8988T (cell line): ENCODE measurements around the gene TRIML1.

Experiments
- DNase-seq: peaks from one replicate; pipeline ENCODE4 v3.0.0; 2011

The TRIML1 gene, protein sequence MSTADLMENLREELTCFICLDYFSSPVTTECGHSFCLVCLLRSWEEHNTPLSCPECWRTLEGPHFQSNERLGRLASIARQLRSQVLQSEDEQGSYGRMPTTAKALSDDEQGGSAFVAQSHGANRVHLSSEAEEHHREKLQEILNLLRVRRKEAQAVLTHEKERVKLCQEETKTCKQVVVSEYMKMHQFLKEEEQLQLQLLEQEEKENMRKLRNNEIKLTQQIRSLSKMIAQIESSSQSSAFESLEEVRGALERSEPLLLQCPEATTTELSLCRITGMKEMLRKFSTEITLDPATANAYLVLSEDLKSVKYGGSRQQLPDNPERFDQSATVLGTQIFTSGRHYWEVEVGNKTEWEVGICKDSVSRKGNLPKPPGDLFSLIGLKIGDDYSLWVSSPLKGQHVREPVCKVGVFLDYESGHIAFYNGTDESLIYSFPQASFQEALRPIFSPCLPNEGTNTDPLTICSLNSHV

DNA sequence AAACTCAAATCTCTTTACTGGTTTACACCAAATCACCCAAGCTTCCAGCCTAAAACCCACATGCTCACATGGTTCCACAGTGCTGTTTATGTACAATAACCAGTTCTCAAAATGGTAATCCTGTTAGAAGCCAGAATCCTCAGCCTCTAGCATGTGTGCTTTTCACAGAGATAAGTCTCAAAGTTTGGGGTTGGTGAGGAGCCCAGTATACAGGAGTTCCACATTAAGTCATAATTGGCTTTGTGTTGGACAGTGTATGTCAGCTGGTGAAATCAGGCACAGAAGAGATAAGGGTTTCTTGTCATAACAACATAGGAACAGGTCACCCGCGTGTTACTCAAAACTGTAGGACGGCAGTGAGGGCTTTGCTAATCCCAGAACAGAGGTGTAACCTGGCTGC lies at the start of gene TRIML1:
Gene TRIML1, plus strand, starts transcription at position 301 of the 400 bp plus-strand sequence. CDS start 118 bp downstream, outside the sequence.
- DNase-seq: no peak

GRCh38 chr4:188092824-188093223 lies 46.4 kb upstream of the TRIML1 start:
- DNase-seq: no peak

DNA sequence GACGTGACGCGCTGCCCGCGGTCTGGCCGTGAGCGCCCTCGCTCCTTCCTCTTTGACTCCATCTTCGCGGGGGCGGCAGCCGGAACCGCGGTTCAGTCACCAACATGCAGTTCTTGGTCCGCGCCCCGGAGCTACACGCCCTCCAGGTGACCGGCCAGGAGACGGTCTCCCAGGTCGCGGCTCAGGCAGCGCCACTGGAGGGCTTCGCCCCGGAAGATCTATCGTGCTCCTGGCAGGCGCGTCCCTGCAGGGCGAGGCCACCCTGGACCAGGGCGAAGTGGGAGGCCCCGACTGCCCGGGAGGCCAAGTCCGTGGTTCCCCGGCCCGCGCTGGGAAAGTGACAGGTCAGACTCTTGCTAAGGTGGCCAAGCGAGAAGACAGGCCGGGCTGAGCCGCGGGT lies 32.8 kb upstream of the TRIML1 start:
- no peak for DNase-seq

- peak; percentile 35 for DNase-seq
Observed at GRCh38 chr4:188107931-188108843, 31.1 kb upstream of the TRIML1 start.

GRCh38 chr4:188109157-188109755 lies 30.0 kb upstream of the TRIML1 start, which contains the start of gene TRIML2:
TSS of gene TRIML2 (minus strand) at chr4:188109603. CDS start at chr4:188105368, 4,235 bp downstream.
- no peak for DNase-seq

DNA sequence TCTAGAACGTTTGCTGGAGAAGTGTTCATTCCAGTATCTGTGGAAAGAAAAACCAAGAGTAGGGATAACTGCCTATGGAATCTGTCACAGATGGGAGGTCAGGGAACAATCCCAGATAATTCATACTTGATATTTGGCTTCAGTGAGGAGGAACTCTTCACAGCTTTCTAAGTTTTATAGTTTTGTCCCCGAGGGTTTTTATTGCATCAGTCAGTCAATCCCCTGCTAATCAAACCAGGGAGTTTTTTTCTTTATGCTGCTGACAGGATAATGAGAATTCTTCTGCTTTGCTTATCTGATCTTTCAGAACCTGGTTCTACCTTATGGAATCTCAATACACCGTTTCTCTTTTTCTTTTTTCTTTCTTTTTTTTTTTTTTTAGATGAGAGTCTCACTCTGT lies 29.2 kb upstream of the TRIML1 start:
- no peak for DNase-seq

DNA sequence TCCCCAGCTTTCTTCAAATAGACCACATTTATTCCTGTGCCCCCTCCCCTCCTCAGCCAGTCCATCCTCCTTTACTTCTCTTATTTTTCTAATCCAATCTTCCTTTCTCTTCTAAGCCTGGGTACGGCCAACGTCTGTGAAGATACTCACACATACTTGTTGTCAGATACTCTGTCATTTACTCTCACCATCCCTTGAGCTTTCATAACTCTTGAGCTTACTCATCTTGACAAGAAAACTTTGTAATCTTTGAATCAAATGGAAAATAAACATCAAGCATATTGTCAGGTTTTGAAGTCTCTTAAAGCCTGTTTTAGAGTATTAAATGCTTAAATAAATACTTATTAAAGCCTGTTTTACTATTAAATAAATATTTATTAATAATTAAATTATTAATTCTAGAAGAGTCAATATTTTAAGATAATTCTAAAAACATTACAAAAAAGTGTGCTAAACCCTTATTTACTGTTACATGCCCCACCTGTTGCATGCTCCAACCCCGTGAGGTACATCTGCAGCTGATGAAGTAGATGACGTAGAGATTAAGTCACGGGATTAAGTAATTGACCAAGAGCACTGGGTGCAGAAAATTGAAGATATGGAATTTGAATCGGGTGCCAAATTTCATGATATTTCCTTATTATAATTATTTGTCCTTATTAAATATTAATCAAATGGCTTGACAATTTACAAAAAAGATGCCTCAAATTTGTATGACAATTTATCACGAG lies 28.3 kb upstream of the TRIML1 start:
- no peak for DNase-seq

DNA sequence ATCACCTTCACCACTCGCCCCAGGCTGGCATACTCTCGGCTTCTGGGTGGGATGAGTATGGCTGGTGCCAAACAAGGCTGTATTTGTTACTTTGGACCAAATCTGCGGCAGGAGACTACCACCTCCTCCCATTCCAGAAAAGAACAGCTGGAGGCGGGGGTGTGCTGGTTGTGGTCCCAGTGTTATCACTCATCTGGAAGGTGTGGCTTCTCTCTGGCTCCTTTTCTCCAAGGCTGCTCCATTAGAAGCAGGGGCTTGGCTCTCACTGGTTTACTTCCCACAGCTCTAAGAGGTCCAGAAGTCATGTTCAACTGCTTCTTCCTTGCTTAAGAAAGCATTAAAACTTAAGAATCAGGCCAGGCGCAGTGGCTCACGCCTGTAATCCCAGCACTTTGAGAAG lies 27.3 kb upstream of the TRIML1 start:
- no peak for DNase-seq

DNA sequence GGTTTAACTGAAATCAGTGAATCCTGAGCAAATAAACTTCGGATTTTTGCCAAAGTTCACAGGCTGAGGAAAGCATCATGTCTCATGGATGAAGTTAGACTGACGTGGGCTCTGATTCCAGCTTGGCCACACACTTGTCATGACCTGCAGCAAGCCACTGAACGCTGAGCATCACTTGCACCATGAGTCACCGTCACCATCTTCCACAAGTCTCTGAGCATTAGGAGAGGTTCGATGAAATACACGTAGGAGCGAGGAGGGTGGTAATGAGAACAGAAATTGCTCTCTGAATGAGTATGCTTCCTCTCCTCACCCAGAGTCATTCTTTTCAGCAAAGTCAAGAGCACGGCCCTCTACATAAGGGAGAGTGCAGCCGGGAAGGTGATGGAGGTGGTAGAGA lies 26.1 kb upstream of the TRIML1 start:
- no peak for DNase-seq

- DNase-seq: no peak
Observed at GRCh38 chr4:188117631-188118324, 21.5 kb upstream of the TRIML1 start.

DNA sequence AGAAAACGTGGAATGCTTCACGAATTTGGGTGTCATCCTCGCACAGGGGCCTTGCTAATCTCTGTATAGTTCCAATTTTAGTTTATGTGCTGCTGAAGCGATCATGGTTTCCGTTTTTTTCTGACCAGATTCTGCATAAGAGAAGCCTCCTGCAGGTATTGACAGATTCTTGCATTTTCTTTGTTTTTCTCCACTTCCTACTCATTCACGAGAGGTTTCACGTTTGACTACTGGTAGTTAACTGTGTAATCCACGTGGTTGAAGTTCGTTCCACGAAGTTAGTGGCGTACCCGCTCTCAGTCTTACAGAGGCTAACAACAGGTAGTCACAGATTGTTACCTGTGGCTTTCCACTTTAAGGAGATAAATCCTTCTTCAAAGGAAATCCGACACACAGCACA lies 17.7 kb upstream of the TRIML1 start:
- DNase-seq: no peak

DNA sequence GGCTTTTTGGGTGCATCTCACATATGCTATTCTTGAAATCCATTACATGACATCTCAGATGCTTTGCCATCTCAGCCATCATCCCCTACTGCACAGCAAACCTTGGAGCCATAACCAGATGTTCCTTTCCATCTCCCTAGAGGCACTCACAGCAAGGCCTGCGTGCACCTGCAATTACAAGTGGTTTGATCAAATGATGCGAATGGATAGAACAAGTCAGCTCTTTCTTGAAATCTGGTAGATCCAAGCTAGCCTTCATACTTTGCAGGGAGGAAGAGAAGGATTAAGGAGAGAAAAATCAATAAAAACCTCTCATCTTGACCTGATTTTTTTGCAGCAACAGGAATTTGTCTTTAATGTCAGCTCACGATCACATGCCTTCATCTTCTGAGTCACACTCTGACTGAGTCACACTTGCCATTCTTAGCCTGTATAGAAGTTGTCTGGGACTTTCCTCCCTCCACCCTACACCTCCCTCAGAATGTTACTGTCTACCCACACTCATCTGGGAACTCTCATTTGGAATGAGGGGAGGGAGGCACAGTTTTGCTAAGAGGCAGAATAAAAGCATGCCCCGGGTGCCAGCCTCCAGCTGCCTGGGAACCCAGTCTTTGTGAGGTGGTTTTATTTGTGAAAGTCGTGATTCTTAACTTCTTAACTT lies 11.9 kb upstream of the TRIML1 start:
- no peak for DNase-seq

DNA sequence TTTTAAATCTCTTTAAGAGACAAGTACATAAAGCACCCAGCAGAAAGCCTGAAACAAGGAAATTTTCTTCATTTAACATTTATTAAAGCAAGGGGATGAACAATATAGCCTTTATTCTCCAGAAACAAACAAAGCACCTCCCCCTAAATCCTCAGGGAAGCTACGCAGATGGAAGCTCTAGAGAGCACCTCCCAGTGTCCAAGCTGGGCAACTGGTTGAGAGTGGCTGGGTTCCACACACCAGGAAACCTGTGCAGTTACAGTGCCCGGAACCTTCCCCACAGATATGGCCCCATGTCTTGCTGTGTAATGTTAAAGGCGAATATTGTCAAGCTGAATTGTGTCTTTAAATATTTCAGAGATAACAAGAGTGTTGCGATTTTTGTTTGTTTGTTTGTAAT lies 8.9 kb upstream of the TRIML1 start:
- DNase-seq: no peak

DNA sequence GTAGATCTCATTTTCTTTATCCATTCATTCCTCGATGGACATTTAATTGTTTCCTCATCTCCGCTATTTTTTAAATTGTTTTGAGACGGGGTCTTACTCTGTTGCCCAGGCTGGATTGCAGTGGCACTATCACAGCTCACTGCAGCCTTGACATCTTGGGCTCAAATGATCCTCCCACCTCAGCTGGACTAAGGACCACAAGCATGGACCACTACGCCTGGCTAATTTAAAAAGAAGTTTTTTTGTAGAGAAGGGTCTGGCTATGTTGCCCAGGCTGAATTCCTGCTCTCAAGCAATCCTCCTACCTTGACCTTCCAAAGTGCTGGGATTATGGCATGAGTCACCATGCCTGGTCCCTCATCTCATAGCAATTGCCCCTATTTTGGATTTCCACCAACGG lies 7.0 kb upstream of the TRIML1 start:
- DNase-seq: no peak

- DNase-seq: no peak
Observed at GRCh38 chr4:188138227-188138626, 1.0 kb upstream of the TRIML1 start.

- no peak for DNase-seq
Observed at GRCh38 chr4:188139671-188140070, 430 bp downstream of the TRIML1 start.

- no peak for DNase-seq
Observed at GRCh38 chr4:188143731-188144130, 4.5 kb downstream of the TRIML1 start.

DNA sequence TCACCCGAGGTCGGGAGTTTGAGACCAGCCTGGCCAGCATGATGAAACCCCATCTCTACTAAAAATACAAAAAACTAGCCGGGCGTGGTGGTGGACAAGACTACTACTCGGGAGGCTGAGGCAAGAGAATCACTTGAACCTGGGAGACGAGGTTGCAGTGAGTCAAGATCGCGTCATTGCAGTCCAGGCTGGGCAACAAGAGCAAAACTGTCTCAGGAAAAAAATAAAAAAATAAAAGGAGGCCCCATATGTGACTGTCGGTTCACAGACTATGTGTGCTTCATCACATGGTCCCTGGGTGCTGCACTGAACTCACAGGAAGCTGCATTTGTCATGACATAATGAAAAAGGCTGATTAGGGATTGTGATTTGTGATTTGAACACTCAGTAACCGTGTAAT lies 6.4 kb downstream of the TRIML1 start:
- DNase-seq: no peak

- no peak for DNase-seq
Observed at GRCh38 chr4:188146618-188147017, 7.4 kb downstream of the TRIML1 start.

DNA sequence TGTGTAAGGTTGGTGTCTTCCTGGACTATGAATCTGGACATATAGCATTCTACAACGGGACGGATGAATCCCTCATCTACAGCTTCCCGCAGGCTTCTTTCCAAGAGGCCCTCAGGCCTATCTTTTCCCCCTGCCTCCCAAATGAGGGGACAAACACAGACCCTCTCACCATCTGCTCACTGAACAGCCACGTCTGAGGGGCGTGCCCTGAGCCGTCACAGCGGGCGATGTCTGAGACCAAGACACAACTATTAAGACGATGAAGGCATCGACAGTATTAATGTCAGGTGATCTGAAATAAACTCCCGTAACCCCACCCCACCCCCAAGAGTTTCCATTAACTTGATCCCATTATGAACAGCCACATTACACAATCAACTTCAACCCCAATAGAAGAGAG lies 7.9 kb downstream of the TRIML1 start:
- DNase-seq: no peak

DNA sequence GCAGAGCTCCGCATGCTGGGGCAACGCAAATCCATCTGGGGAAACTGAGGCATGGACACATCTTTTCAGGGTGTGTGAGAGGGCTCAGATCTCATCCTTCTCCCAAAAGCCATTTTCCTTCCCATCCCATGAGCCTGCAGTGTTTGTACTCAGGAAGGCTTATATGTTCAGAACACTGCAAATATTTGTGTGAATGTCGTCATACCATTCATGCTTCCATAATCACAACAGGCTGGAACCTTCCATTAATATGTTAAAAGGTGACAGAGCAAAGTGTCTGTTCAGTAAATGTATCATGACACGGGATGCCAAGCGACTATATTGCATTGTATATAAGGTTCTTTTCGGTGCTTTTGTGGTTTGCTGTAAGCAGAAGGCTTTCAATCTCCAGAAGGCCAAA lies 8.5 kb downstream of the TRIML1 start:
- DNase-seq: no peak
